Right lobe of liver (tissue), 6 donors: ENCODE results near the gene GPR160. TPM values are rescaled to one million over a fixed set of nuclear protein-coding genes. Genes with fewer than 3 reads are reported as not detected.

Experiments used
- ATAC-seq, 4 donors: fragments of 200-7000 bp; cut with Tn5 transposase; one replicate each; pipeline ENCODE4 v1.9.1; 2020; ENCODE audit warnings: mild to moderate bottlenecking in 4 of 4, moderate library complexity in 4 of 4
- DNase-seq, 3 donors: peaks; one replicate each; pipeline ENCODE4 v3.0.0-alpha.2; 2020
- H3K27ac ChIP-seq, 3 donors: fragments of 200-600 bp; one replicate each; pipeline ENCODE4 v1.8.0; 2022
- H3K27me3 ChIP-seq, 2 donors: fragments of 200-600 bp; one replicate each; pipeline ENCODE4 v1.8.0; 2022
- H3K36me3 ChIP-seq, 4 donors: fragments of 200-600 bp; sonication (generic) in 1 of 4; one replicate each; pipeline versions ENCODE4 v1.5.1 to v1.8.0; 2017 to 2022; ENCODE audit warnings: control low read depth in 1 of 4
- H3K4me1 ChIP-seq, 4 donors: fragments of 200-600 bp; sonication (generic) in 1 of 4; one replicate each; pipeline versions ENCODE4 v1.5.1 to v1.8.0; 2017 to 2022; ENCODE audit warnings: control low read depth in 1 of 4
- H3K4me3 ChIP-seq, 3 donors: fragments of 200-600 bp; one replicate each; pipeline ENCODE4 v1.8.0; 2022
- H3K9me3 ChIP-seq, 4 donors: fragments of 200-600 bp; sonication (generic) in 1 of 4; one replicate each; pipeline versions ENCODE4 v1.5.1 to v1.8.0; 2017 to 2022; ENCODE audit warnings: control low read depth in 1 of 4
- POLR2A ChIP-seq: fragments of 450-650 bp; IDR thresholded peaks from one replicate; pipeline ENCODE4 v1.6.1; 2017; ENCODE audit warnings: antibody characterized with exemption, mild to moderate bottlenecking
- WGBS: methylation state at CpG from one replicate; pipeline ENCODE4 v1.1.6; 2018; ENCODE audit warnings: low coverage, low lambda C conversion rate; ENCODE audit not compliant: insufficient coverage; ENCODE audit errors: missing lambda C conversion rate; 5-methylcytosine and 5-hydroxymethylcytosine counted together
- intact Hi-C, 2 donors: fragments of 100-400 bp; cut with DNase I; formaldehyde crosslinking; loops; one replicate each; pipeline versions ENCODE4 v1.11.2 to v1.14.1; 2022
- total RNA-seq, 6 experiments: library from RNA; depleted of rRNA in 2 of 6; stranded (reverse); fragments of >200 nt in 2 of 6; fragmentation: NEBNext Ultra II Directional in 3 of 6; extraction: Animal tissue kit (Norgen Biotek cat#: 25700) in 3 of 6; gene quantifications; one replicate each; pipeline versions ENCODE4 v1.1.0 to v1.2.4, GENCODE V29; 2016 to 2023
- TF ChIP-seq, protein P1 (sequence below), 4 donors: fragments of 200-600 bp in 3 of 4; fragments of 450-650 bp in 1 of 4; IDR thresholded peaks; one replicate each; pipeline versions ENCODE4 v1.5.1 to v1.8.0; 2016 to 2022; ENCODE audit warnings: antibody characterized with exemption in 4 of 4, mild to moderate bottlenecking in 2 of 4
- donor health status: DM: no; HTN: yes; CAD: no.
- donor health status: DM: no; HTN: no; CAD: no.
- donor health status: DM: no; HTN: no; CAD: no.
- donor health status: DM: no; HTN: yes; CAD: no.
- donor health status: DM: no; HTN: yes; CAD: no.

Gene GPR160
- total RNA-seq, 6 experiments from 2014 or later: 1.0 to 4.2 (median 1.6) TPM

DNA sequence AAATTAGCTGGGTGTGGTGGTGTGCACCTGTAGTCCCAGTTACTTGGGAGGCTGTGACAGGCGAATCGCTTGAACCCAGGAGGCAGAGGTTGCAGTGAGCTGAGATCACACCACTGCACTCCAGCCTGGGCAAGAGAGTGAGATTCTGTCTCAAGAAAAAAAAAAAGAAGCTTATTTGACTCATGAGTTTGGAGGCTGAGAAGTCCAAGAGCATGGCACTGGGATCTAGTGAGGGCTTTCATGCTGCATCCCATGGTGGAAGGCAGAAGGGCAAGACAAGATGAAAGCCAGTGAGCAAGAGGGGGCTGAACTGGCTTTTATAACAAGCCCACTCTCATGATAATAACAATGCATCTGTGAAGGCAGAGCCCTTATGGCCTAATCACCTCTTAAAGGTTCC lies 37.7 kb upstream of the GPR160 start:
- DNase-seq: no peak
- WGBS: 100% methylated on average over 2 of the region's 2 CpGs
- no peaks in the 10 kb centered on the region for H3K4me1 ChIP-seq
- no peaks in the 10 kb centered on the region for H3K27me3 ChIP-seq
- intact Hi-C loops: no loop called here
- ATAC-seq: no peak
- H3K9me3 ChIP-seq: no peaks in the 10 kb centered on the region
- TF ChIP-seq, protein P1, sequence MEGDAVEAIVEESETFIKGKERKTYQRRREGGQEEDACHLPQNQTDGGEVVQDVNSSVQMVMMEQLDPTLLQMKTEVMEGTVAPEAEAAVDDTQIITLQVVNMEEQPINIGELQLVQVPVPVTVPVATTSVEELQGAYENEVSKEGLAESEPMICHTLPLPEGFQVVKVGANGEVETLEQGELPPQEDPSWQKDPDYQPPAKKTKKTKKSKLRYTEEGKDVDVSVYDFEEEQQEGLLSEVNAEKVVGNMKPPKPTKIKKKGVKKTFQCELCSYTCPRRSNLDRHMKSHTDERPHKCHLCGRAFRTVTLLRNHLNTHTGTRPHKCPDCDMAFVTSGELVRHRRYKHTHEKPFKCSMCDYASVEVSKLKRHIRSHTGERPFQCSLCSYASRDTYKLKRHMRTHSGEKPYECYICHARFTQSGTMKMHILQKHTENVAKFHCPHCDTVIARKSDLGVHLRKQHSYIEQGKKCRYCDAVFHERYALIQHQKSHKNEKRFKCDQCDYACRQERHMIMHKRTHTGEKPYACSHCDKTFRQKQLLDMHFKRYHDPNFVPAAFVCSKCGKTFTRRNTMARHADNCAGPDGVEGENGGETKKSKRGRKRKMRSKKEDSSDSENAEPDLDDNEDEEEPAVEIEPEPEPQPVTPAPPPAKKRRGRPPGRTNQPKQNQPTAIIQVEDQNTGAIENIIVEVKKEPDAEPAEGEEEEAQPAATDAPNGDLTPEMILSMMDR (IDR thresholded peaks at IDR 0.05): no peak
- no peak for TF ChIP-seq POLR2A
- H3K4me3 ChIP-seq: no peak overlapping the region
- H3K27ac ChIP-seq: no peak overlapping the region
- H3K36me3 ChIP-seq: peaks cover 0 to 7% (median 0%) of the 10 kb centered on the region in 4 donors

DNA sequence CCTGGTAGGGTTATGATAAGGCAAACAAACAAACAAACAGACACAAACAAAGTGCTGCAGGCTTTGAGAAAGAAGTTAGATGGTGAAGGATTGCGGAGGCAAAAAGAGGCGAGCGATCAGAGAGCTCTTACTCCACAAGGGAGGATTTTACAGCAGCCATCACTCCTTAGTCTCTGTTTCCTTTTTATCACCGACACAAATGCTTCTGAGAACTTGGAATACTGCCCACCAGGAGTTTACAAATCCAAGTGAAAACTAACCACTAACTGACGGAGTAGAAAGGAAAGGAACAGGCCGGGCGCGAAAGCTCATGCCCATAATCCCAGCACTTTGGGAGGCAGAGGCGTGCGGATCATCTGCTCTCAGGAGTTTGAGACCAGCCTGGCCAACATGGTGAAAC lies 35.6 kb upstream of the GPR160 start:
- Histone ChIP-seq H3K27me3 (no peaks in the 10 kb centered on the region), H3K4me3 (no peak overlapping the region), H3K27ac (peak overlapping the region; percentile 8 to 22 (median 17)), H3K4me1 (no peaks in the 10 kb centered on the region), H3K36me3 (no peaks in the 10 kb centered on the region), H3K9me3 (no peaks in the 10 kb centered on the region)
- TF ChIP-seq POLR2A: no peak
- TF ChIP-seq, protein P1 (IDR thresholded peaks at IDR 0.05): no peak
- ATAC-seq: no peak
- DNase-seq: no peak
- intact Hi-C loops: no loop called here
- 52% methylated on average over 10 of the region's 10 CpGs for WGBS

DNA sequence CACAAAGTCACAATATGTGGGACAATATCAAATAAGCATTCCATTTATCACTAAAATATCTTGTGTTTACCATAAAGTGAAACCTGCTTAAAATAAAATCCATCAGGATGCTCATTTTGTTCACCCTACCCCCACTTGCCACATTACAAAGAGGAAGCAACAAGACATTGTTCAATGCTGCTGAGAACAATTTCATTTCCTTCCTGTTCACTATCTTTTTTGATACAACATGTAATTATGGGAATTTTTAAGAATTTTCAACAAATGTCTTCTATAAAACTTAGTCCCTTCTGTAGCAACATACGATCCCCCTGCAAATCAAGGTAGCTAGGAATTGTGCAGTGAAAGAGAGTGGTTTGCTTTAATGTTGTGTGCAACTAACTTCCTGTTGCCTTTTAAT lies 34.9 kb upstream of the GPR160 start:
- no peaks in the 10 kb centered on the region for H3K9me3 ChIP-seq
- H3K4me1 ChIP-seq: no peaks in the 10 kb centered on the region
- WGBS: 65% methylated on average over 1 of the region's 1 CpG
- peak overlapping the region; percentile 8 to 22 (median 17) for H3K27ac ChIP-seq
- ATAC-seq: peak; percentile 31 to 58 (median 52)
- no peak for DNase-seq
- no peaks in the 10 kb centered on the region for H3K36me3 ChIP-seq
- TF ChIP-seq, protein P1 (IDR thresholded peaks at IDR 0.05): no peak
- no peak for TF ChIP-seq POLR2A
- H3K27me3 ChIP-seq: no peaks in the 10 kb centered on the region
- H3K4me3 ChIP-seq: no peak overlapping the region
- intact Hi-C loops: no loop called here

DNA sequence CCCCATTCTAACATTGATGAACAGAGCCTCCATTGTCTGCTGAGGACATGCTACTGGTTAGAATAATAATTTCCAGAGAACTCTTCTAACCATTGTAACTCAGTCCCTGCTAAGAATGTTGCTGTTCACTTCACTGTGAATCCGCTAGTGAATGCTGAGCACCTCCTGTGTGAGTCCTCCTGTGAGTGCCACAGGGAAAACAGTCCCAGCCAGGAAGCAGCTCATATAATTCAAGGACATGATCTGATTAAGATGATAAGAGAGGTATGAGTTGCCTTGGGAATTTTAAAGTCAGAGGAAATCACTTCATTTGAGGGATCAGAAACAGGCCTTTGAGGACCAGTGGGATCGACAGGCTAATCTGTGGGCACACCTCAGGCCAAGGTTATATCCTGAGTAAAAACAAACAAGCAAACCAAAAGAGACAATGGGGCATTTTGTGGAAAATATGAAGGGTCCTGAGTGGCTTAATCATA lies 33.9 kb upstream of the GPR160 start:
- Histone ChIP-seq H3K9me3 (no peaks in the 10 kb centered on the region), H3K27ac (no peak overlapping the region), H3K27me3 (no peaks in the 10 kb centered on the region), H3K4me3 (no peak overlapping the region), H3K36me3 (no peaks in the 10 kb centered on the region), H3K4me1 (no peaks in the 10 kb centered on the region)
- TF ChIP-seq, protein P1 (IDR thresholded peaks at IDR 0.05): no peak
- TF ChIP-seq POLR2A: no peak
- DNase-seq (no peak), ATAC-seq (peak in 3 of 4 donors; percentile 19 to 49 (median 21))
- intact Hi-C loops: no loop called here
- 69% methylated on average over 2 of the region's 2 CpGs for WGBS
